GM20000 (cell line): Measurements from ENCODE around the gene STYX.

Experiments used
- DNase-seq: peaks from one replicate; pipeline ENCODE4 v3.0.0; 2012; ENCODE audit warnings: low spot score
- CTCF ChIP-seq: IDR thresholded peaks from 2 replicates; pipeline ENCODE4 v1.5.1; 2012; ENCODE audit warnings: mild to moderate bottlenecking, control low read depth; ENCODE audit errors: extremely low read depth, missing control alignments

STYX gene

DNA sequence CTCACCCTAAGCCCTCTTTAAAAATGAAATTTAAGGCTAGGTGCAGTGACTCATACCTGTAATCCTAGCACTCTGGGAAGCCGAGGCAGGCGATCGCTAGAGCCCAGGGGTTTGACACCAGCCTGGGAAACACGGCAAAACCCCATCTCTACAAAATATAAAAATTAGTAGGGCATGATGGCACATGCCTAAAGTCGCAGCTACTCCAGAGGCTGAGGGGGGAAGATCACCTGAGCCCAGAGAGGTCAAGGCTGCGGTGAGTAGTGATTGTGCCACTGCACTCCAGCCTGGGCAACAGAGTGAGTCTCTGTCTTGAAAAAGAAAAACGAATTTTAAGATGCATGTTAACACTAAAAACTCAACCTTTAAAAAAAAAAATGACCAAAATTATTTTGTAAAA lies 48.7 kb downstream of the STYX start:
- DNase-seq, result no peak
- no peak for TF ChIP-seq CTCF

- no peak for DNase-seq
- TF ChIP-seq CTCF, result no peak
Measured at GRCh38 chr14:52780893-52781292, 50.9 kb downstream of the STYX start.

GRCh38 chr14:52781629-52782028 lies 51.7 kb downstream of the STYX start:
- DNase-seq, result no peak
- no peak for TF ChIP-seq CTCF

GRCh38 chr14:52783206-52783605 lies 53.2 kb downstream of the STYX start:
- no peak for TF ChIP-seq CTCF
- no peak for DNase-seq

- no peak for DNase-seq
- TF ChIP-seq CTCF, result no peak
Measured at GRCh38 chr14:52786887-52787286, 56.9 kb downstream of the STYX start.

- DNase-seq, result no peak
- TF ChIP-seq CTCF, result no peak
Measured at GRCh38 chr14:52789118-52789517, 59.2 kb downstream of the STYX start.

DNA sequence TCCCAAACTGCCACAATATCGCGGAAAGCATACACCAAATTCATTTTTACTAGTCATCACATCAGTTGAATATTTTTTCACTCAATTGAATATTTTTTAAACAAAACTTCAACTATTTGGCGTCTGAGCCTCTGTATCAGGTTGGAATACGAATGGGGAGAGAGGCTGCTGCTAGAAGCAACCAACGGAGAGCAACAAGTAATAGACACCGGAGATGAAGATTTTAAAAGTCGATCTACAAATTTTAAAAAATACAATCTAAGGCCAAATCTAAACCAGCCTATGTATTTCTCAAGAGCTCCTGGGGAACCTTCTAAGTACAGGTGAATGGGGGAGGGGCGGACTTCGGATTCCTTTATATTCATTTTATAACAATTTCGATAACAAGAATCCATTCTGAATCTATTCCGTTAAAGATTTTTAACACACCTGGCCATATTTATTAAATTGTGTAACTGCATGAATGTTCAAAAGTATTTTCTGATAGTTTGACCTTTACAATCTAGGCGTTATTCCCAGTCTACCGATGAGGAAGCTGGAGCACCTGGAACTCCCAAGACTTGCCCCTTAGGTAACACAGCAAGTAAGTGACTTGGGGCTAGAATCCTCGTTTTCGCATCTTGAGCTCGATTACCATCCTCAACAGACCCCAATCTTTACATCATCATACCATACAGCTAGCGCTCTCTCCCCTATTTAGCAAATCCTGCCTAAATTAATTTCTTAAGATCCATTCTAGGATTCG lies 60.2 kb downstream of the STYX start:
- TF ChIP-seq CTCF, result no peak
- DNase-seq, result peak; percentile 16
